Activated gamma-delta T cell treated with anti-CD3 and anti-CD28 coated beads, Interleukin-2, amount 50 U/mL, for 16 hours (primary cell): Measurements from ENCODE around the gene FSCN2.

Source experiments
- DNase-seq: peaks from one replicate; pipeline ENCODE4 v3.0.0-alpha.2; 2020; ENCODE audit warnings: low read depth

The FSCN2 gene

DNA sequence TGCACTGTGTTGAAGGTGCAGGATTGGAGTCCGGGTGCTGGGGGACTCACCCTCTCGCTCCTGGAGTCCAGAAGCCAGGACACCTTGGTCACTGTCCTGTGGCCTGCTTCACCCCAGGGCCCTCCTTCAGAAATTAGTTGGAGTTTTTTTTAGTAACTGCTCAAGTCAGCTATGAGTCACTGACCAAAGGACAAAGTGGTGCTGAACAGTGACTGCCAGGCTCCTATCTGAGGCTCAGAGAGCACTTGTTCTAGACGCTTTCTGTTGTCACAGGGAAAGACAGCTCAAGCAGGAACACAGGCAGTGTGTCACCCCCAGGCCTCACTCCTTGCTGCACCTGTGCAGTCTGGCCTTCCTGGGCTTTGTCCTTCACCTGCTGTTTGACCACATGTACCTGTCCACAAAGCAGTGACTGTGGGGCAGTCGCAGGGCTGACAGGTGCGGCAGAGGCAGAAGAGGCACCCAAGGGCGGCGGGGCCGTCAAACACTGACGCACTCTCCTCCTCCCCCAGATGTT lies 28.1 kb downstream of the FSCN2 start:
- DNase-seq, result no peak

DNA sequence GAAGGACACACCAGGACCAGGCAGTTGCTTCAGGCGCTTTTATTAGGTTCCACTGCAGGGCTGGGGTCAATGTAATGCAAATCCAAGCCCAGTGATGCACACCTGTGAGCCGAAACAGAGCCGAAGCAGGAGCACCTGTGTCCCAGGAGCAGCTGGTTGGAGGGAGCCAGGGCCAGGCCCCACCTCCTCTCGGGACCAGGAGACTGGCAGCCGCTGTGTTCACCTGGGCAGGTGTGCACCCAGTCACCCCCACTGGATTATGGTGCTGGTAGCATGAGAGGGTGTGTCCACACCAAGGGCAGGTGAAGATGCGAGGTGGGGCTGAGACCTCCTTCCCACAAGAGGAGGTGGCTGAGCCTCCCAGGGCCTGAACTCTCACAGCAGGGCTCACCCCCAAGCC lies 28.7 kb downstream of the FSCN2 start:
- DNase-seq, result no peak

DNA sequence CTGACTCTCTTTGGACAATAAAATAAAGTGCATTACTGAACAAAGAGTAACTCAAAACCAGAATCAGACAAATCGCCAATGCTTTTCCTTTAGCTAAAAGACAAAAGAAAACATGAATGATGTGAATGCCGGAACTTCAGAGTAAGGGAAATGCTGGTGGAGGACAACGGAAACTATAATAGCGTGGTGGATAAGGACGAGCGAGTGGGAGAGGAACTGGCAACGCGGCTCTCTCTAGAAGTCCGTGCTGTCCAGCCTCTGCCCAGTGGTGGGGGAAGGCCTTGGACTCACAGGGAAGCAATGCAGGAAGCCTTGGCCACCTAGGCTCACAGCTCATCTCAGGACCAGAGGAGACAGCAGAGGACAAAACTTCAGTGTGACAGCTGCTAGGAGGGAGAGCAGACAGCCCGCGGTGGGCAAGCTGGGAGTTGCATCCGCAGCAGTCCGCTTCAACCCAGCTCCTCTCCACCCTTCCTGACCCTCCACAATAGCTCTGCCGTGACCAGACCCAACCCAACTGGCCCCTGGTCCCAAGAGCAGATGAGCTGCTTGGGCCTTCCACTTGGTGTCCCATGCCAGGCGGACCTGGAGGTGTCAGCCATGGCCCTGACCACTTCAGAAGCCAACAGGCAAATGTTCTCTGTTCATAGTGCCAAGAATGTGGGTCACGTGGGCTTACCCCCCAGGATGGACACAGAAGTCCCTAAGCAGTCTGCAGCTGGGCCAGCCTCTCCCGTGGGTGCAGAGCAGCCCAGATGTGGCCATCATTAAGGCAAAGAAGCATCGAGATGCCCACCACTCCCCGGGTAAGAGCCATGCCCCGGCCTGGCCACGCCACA lies 29.3 kb downstream of the FSCN2 start:
- DNase-seq, result no peak

DNA sequence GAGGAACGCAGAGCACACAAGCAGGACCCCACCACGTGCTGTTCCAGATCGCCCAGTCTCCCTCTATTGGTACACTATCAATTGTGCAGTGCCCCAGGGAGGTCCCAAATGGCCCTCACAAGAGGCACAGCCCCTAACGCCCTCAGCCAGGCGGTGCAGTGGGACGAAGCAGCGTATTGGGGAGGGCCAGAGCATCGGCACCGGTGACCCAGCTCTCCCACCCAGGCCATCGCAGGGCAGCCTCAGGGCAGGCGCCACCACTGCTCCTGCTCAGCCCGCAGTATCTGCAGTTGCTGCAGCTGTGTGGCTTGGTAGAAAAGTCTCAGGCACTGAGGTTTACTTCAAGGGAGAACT lies 29.9 kb downstream of the FSCN2 start:
- DNase-seq, result no peak

GRCh38 chr17:81558941-81559806 lies 31.0 kb downstream of the FSCN2 start:
- DNase-seq, result no peak

GRCh38 chr17:81561494-81561885 lies 33.3 kb downstream of the FSCN2 start:
- no peak for DNase-seq

DNA sequence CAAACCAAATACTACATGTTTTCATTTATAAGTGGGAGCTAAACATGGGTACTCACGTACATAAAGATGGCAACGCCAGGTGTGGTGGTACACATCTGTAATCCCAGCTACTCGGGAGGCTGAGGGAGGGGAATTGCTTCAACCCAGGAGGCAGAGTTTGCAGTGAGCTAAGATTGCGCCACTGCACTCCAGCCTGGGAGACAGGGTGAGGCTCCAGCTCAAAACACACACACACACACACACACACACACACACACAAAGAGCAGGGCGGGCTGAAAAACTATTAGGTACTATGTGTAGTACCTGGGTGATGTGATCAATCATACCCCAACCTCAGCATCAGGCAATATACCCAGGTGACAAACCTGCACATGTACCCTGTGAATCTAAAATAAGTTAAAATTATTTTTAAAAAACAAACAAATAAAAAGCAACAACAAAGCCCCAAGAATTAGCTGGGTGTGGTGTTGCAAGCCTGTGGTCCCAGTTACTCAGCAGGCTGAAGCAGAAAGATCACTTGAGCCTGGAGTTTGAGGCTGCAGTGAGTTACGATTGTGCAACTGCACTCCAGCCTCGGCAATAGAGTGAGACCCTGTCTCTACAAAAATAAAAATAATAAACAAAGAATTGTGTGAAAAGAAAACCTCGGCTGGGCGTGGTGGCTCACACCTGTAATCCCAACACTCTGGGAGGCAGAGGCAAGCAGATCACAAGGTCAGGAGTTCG lies 35.8 kb downstream of the FSCN2 start:
- DNase-seq, result no peak

GRCh38 chr17:81564778-81565177 lies 36.6 kb downstream of the FSCN2 start:
- DNase-seq, result no peak

GRCh38 chr17:81565231-81565630 lies 37.1 kb downstream of the FSCN2 start:
- no peak for DNase-seq

DNA sequence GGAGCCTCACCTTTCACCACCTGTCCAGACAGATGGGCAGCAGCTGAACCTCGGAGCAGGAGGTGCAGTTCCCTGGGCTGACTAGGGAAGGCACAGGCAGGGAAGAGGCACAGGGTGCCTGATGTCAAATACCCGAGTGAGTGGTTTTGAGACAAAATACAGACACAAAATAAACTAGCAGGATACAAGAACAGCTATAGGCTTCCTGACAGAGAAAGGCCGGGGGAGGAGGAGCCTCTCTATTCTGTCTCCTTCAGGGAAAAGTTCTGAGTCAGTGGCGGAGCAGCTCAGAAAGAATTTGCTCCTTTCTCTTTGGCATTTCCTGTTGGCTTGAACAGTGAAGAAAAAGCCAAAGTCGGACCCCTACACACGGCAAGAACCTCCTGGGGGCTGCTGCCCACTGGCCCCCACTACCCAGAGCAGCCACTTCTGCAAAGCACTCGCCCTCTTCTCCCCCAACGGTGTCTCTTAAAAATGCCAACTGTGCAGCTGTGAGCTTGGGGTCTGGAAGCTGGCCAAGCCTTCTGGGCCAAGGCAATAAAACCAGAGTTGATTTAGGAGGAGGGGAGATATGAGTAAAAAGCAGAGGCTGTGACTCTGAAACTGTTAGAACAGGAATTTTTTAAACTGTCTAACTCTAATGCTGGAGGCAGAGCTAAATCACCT lies 38.4 kb downstream of the FSCN2 start:
- DNase-seq, result no peak

- no peak for DNase-seq
These were observed 39.0 kb downstream of the FSCN2 start for GRCh38 chr17:81567191-81567590.

DNA sequence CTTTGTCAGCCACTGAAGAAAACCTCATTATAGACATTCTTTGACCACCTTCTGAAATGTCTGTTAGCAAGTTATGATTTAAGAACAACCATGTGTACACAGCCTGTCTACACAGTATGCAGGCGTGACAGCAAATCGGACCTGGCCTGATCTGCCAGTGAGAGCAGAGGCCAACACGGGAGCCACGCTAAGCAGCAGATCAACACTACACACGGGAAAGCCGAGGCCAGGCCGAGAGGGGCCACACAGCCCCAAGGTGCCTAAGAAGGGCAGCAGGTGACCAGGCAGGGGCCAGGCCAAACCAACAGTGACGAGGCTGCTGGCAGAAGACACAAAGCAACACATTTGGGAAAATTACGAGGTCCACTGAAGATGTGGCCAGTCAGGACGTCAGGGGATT lies 40.2 kb downstream of the FSCN2 start:
- DNase-seq, result no peak

DNA sequence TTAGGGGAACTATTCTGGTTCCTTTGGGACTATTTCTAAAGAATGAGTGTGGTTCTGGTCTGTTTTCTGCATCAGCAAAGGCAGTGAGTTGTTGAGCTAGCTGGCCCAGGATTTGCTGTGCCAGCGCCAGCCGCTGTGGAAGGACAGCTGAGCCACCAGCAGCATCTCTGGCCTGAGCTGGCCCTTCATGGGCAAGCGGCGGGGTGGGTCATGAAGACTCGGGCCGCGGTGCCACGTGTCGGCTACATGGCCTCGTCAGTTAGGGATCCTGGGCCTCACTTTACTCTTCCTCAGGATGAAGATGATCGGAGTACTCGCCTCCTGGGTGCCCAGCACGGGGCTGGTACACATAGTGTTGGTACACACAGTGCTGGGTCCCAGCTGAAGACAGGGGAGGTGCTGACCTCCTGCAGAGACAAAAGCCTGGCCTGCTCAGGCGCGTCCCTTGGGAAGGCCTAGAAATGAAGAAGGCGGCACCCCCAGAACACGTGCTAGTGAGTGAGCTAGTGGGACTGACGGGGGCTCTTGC lies 41.9 kb downstream of the FSCN2 start:
- DNase-seq, result no peak

- no peak for DNase-seq
These were observed 42.8 kb downstream of the FSCN2 start for GRCh38 chr17:81570964-81571363.

GRCh38 chr17:81572563-81573168 lies 44.5 kb downstream of the FSCN2 start:
- no peak for DNase-seq

- no peak for DNase-seq
These were observed 45.8 kb downstream of the FSCN2 start for GRCh38 chr17:81573794-81574642.

- no peak for DNase-seq
These were observed 46.4 kb downstream of the FSCN2 start for GRCh38 chr17:81574643-81574956.

DNA sequence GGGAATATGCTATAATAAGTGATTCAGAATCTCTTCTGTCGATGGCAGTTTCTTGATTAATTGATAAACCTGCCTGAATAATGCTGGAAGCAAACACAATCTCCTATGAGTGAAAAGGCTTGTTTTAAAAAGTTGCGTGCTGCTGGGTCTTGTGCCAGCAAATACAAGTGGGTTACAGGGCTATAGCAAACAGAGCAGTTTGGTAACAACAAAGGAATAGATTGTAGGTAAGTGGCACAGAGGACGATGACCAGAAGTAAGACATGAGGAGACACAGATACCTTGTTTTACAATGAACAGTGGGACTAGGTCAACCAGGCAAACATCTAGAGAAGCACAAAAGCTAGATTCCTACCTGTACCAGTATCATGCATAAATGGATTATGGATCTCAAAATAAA lies 47.7 kb downstream of the FSCN2 start:
- no peak for DNase-seq

- no peak for DNase-seq
These were observed 48.6 kb downstream of the FSCN2 start for GRCh38 chr17:81576621-81577277.
